HG02610 (cell line): ENCODE results near the gene RIPOR3.

Experiments used
- ATAC-seq: cut with Tn5 transposase; IDR thresholded peaks from one replicate; pipeline ENCODE4 v1.9.1; 2021; ENCODE audit warnings: mild to moderate bottlenecking, moderate library complexity; ENCODE audit not compliant: unreplicated experiment

RIPOR3 gene

DNA sequence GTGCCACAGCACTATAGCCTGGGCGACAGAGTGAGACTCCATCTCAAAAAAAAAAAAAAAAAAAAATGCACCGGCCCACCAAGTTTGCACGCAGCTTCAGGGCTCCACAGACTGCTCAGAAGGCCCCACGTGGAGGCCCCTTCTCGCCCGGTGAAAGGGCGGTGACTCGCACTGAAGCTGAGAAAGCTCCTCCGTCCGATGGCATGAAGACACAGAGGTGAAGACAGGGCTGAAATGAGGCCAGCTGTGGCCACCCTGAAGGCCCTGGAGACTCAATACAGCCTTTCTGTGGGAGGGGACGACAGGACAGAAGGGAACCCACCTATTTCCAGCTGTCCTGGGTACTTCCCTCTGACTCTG, 97.1 kb downstream of the RIPOR3 start:
- ATAC-seq: no peak

DNA sequence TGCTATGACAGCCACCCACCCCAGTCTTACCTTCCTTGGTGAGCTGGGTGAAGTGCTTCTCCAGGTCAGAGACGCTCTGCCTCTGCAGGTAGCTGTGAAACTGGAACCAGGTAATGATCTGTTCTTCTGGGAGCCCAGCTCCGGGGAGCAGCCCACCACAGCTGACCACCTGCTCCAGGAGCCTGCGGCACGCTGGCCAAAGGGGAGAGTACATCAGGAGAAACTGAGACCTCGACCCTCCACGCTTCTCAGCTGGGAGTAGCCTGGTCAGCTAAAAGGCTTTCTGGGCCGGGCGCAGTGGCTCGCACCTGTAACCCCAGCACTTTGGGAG, 98.4 kb downstream of the RIPOR3 start:
- no peak for ATAC-seq

DNA sequence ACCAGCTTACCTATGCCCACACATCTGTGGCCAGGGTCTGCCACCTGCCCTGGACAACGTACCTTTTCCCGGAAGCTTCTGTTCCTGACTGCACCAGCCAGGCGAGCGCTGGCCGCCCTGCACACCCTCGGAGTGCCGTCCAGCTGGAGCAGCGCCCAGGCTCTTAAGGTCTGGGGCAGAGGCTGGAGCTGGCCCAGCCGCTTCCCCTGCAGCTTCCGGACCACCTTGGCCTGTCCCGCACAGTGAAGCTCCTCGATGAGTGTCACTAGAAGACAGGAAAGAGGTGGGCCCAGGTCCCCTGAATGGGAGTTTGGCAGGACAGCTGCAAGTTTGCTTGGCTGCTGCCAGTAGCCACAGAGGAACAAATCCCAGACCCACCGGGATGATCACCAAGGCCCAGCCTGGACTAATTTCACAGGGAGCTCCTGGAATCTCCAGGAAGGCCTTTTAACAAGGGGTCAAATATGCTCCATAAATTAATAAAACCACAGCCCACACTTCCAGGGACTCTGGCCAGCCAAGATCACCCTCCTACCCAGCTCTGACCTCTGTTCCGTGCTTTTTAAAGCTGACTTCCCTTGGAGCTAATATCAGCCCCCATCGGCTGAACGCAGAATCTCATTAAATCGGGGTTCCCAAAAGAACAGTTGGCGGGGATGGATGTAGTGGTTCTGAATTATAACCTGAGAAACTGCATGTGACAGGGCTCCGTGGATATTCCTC, 98.9 kb downstream of the RIPOR3 start:
- ATAC-seq: no peak

- no peak for ATAC-seq
These were observed 100.0 kb downstream of the RIPOR3 start for GRCh38 chr20:50591233-50591852.

DNA sequence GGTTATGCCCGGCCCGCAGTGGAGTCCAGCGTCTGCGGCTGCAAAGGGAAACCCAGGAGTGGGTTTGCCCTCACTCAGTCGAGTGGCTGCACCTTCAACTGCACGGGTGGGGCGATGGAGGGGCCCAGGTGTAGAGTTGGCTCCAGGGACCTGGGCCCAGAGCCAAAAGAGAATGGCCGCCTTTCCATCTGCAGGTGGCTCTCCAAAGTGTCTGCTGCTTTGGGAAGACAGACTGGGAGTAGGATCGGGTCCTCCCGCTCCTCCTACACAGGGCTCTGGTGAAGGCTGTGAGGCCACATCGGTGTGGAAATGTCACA, 101.0 kb downstream of the RIPOR3 start:
- ATAC-seq: no peak

- ATAC-seq: no peak
These were observed 101.6 kb downstream of the RIPOR3 start for GRCh38 chr20:50589548-50590347.

DNA sequence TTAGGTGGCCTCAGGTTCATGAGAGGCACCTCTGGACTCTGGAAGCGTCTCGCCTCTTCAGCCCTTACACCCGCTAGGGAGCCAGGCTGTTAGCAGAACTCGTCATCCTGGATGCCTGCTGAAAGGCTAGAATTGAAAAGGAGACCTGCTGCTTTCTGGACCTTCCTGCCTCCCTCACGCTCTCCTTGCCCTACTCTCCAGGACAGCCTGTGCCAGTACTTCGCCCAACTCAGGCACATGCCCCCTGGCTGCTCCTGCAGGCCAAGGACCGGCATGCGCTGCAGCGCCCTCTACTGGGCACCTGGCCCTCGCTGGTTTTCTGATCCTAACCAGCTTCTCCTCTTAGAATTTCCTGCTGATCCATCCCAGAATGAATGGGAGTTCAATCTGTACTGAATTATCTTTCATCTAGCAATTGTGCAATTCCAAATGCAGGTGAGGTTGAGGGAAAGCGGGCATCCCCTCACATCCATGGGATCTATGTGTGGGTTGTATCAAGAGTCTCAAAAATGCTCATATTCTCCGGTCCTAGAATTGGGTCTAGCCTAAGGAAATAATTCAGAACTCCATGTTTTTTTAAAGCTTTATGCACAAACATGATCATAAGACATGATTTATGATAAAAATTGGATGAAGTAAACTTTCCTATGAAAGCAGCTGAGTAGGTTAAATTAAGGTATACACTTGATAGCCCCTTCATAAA, 103.2 kb downstream of the RIPOR3 start:
- no peak for ATAC-seq

DNA sequence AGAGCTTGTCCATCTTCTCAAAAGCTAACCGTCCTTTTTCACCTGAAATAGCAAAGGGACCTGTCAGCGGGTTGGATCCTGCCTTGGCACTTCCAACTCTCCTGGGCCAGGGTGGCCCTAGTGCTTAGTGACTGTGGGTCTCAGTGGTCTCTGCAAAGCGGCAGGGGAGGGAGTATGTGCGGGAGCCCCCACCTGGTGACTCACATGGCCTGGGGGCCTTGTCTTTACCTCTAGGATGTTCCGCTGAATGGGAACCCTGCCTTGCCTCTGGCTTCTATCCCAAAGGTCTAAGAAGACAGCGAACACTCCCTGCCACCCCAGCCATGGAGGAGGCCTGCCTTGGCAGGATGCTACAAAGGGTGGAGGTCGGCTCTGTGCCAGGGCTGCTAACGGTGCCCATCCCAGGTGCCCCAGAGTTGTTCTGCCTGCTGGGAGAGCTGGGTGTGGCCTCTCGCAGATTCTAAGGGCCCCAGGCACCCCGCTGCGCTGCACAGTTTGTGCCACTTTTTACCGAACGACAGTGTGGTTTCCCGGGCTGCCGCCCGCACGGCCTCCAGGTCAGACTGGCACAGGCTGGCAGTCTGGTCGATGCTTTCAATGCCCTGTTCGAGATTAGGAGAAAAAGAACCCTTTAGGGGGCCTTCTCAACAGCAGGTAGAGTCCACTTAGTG, 103.9 kb downstream of the RIPOR3 start:
- ATAC-seq: no peak

- ATAC-seq: no peak
These were observed 104.7 kb downstream of the RIPOR3 start for GRCh38 chr20:50586531-50587232.

- ATAC-seq: no peak
These were observed 105.7 kb downstream of the RIPOR3 start for GRCh38 chr20:50585678-50586077.

DNA sequence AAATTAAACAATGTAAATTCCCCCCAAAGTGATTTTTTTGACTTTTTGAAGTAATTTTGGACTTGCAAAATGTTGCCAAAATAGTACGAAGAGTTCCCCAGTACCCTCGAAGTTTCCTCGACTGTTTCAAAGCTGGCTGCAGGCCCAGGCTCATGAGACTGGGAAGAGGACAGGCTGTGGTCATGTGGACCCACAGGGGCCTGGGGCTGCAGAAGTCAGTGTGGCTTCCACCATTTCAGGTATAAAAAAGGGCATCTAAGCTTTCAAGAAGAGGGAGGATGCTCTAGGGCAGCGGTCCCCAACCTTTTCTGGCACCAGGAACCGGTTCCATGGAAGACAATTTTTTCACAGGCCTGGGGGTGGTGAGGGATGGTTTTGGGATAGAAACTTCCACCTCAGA, 106.1 kb downstream of the RIPOR3 start:
- no peak for ATAC-seq

DNA sequence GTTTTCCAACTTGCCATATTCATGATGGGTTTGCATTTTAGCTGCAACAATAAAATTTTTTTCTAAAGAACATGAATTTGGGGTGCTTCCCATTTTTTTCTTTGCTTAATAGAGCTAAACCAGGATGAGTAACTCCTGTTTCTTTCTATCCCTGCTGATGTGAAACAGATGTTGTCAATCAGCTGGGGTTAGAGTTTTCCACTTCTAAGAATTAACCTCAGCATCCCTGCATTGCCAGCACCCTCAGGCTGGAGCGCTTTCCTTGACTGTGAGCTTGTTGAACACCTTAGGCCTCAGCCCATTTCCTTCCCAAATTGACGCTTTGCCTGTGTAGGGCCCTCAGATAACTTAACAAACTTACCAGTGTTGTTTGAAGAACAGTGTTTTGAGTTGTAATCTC, 106.7 kb downstream of the RIPOR3 start:
- no peak for ATAC-seq

DNA sequence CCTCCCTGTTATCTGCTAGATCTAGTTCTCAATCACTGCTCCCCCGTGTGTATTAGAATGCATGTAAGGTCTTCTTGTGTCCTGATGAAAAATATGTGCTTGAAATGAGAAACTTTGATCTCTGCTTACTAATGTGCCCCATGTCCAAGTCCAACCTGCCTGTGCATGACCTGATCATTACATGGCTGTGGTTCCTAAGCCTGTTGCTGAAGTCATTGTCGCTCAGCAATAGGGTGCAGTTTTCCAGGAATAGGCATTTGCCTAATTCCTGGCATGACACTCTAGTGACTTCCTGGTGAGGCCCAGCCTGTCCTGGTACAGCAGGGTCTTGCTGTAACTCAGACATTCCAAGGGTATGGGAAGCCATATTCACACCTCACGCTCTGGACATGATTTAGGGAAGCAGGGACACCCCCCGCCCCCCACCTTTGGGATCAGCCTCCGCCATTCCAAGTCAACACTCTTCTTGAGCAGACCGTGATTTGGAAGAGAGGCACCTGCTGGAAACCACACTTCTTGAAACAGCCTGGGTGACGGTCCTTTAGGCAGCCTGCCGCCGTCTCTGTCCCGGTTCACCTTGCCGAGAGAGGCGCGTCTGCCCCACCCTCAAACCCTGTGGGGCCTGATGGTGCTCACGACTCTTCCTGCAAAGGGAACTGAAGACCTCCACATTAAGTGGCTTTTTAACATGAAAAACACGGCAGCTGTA, 107.7 kb downstream of the RIPOR3 start:
- no peak for ATAC-seq

DNA sequence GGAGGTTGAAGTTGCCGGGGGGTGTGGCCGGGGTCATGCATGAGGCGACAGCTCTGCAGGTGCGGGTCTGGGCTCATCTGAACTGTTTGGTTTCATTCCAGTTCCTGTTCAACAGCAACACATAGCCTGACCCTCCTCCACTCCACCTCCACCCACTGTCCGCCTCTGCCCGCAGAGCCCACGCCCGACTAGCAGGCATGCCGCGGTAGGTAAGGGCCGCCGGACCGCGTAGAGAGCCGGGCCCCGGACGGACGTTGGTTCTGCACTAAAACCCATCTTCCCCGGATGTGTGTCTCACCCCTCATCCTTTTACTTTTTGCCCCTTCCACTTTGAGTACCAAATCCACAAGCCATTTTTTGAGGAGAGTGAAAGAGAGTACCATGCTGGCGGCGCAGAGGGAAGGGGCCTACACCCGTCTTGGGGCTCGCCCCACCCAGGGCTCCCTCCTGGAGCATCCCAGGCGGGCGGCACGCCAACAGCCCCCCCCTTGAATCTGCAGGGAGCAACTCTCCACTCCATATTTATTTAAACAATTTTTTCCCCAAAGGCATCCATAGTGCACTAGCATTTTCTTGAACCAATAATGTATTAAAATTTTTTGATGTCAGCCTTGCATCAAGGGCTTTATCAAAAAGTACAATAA, 108.6 kb downstream of the RIPOR3 start:
- no peak for ATAC-seq

GRCh38 chr20:50582092-50582491, 109.2 kb downstream of the RIPOR3 start:
- no peak for ATAC-seq

DNA sequence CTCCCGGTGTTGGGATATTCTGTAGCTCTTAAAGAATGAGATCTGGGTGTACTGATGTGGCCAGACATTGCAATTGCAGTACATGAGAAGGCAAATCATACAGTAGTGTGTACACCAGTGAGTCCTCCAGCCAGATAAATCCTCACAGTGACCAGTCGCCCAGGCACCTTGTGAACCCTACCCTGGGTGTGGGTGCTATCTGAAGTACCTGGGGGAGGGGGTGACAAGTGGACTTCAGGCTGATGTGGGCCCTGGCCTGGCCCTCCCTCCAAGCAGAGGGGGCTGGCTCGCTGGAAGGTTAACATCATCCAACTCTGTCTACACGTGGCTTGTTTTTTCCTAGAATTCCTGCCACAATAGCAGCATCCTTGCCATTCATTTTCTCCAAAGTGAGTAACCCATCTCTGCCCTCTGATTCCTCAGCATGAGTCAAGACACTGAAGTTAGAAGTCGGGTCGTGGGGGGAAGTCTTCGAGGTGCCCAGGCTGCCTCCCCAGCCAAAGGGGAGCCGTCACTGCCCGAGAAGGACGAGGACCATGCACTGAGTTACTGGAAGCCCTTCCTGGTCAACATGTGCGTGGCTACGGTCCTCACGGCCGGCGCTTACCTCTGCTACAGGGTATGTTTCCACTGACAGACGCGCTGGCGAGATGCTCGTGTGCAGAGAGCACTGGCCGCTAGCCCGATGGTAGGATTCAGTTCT, 110.3 kb downstream of the RIPOR3 start:
- no peak for ATAC-seq

DNA sequence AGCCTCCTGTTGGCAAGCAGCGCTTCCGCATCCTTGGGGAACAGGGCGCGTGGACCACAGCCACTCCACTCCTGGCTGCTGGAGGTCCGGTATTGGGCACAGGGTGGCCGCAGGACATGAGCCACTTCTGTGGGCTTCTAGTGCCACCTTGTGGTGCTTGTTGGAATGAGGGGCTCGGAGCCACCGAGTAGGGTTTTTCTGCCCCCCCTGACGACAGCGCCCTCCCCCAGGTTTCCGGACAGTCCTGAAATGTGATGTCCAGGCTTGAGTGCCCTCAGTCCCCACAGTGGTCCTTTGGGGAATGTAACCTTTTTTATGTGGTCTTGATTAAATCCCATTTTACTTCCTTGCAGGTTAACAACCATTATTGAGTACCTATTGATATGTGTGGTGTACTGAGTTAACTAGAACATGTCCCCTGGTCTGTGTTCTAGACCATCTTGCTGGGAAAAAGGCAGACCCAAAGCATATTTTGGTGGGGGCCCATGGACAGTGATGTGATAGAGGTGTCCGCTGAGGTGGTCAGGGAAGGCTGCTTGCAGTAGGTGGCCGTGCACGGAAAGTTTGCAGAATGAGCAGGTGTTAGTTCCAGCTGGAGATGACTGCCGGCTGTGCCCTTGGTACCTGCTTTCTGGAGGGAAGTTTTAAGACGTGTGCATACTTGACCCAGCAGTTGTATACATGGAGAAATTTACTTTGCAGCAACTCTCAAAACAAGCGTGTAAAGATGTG, 111.2 kb downstream of the RIPOR3 start:
- no peak for ATAC-seq

GRCh38 chr20:50579511-50579910, 111.8 kb downstream of the RIPOR3 start:
- no peak for ATAC-seq
